Measurements from ENCODE around the gene FLG2. TPM values are rescaled to one million over a fixed set of nuclear protein-coding genes. Genes with fewer than 3 reads are reported as not detected.

The FLG2 gene
- total and polyA plus RNA-seq, 2 of the 8 experiments (the other 6 are each of a cell fraction or from before 2014, with no cell fraction given) = not detected

- Histone ChIP-seq H2BK20ac (ENCODE audit: low read length) (no peak overlapping the region), H3K9ac (replicated peaks in 1 of 4; ENCODE audit: extremely low read depth in 1 of 4, low read depth in 3 of 4, low read length in 3 of 4) (no peak overlapping the region), H2BK120ac (replicated peaks; ENCODE audit: low read depth, low read length) (no peak overlapping the region), H3K79me1 (ENCODE audit: low read depth, low read length) (no peaks in the 10 kb centered on the region), H3K79me2 (ENCODE audit: control insufficient read depth in 1 of 2, insufficient read depth in 2 of 2, low read length in 2 of 2) (no peaks in the 10 kb centered on the region), H3K27ac (ENCODE audit: low read depth, low read length) (no peak overlapping the region), H3K23ac (ENCODE audit: insufficient read length) (no peak overlapping the region), H4K5ac (ENCODE audit: insufficient read length, low read depth, low read length) (no peak overlapping the region), H3K4me1 (replicated peaks in 1 of 4; ENCODE audit: control insufficient read depth in 3 of 4, insufficient read depth in 4 of 4, low read length in 3 of 4) (no peaks in the 10 kb centered on the region), H3K56ac (replicated peaks; ENCODE audit: insufficient read length, low read depth, low read length) (no peak overlapping the region), H3K4me3 (ENCODE audit: extremely low read depth in 1 of 4, insufficient read depth in 2 of 4, low read depth in 3 of 4, low read length in 4 of 4) (no peak overlapping the region), H4K91ac (replicated peaks; ENCODE audit: insufficient read length, low read length) (no peak overlapping the region), H3K27me3 (replicated peaks in 1 of 4; ENCODE audit: control insufficient read depth in 3 of 4, extremely low read depth in 1 of 4, insufficient read depth in 3 of 4, low read length in 3 of 4) (no peaks in the 10 kb centered on the region), H3K18ac (ENCODE audit: extremely low read depth, low read length) (no peak overlapping the region), H3K9me3 (ENCODE audit: insufficient read depth in 2 of 2, low read depth in 1 of 2, low read length in 1 of 2) (peaks cover 57% of the 10 kb centered on the region in 2 experiments), H2AK5ac (ENCODE audit: low read depth, low read length) (no peak overlapping the region), H3K36me3 (ENCODE audit: control insufficient read depth in 2 of 4, insufficient read depth in 4 of 4, low read length in 3 of 4) (no peaks in the 10 kb centered on the region), H3K23me2 (ENCODE audit: low read depth, low read length) (no peaks in the 10 kb centered on the region), H2BK15ac (ENCODE audit: low read length) (no peak overlapping the region), H3K4me2 (ENCODE audit: insufficient read depth in 1 of 2, low read depth in 2 of 2, low read length in 2 of 2) (no peak overlapping the region), H4K8ac (ENCODE audit: extremely low read depth, insufficient read depth, low read length) (no peak overlapping the region), H3K14ac (ENCODE audit: insufficient read length) (no peak overlapping the region), H2BK12ac (ENCODE audit: low read depth, low read length) (no peak overlapping the region), H2AFZ (ENCODE audit: low read length) (no peak overlapping the region), H4K20me1 (replicated peaks in 1 of 2; ENCODE audit: control insufficient read depth in 1 of 2, insufficient read depth in 2 of 2, low read length in 2 of 2) (no peaks in the 10 kb centered on the region), H2BK5ac (ENCODE audit: low read depth, low read length) (no peak overlapping the region), H3K4ac (replicated peaks; ENCODE audit: insufficient read length, low read depth, low read length) (no peak overlapping the region)
- ChIA-PET POLR2A (ENCODE audit: partially characterized antibody) (no interaction called here), CTCF (ENCODE audit: partially characterized antibody) (no interaction called here)
- TF ChIP-seq TAF7 (optimal IDR thresholded peaks at IDR 0.05; ENCODE audit: borderline replicate concordance, low read depth, low read length) = no peak
- TF ChIP-seq CTBP2 (IDR thresholded peaks at IDR 0.05; ENCODE audit: borderline replicate concordance, insufficient read depth, insufficient read length, low read length) = no peak
- no peak for TF ChIP-seq BACH1 (IDR thresholded peaks at IDR 0.05; ENCODE audit: low read length)
- no peak for TF ChIP-seq YY1 (IDR thresholded peaks at IDR 0.05; ENCODE audit: low read depth, low read length)
- no peak for TF ChIP-seq BCL11A (IDR thresholded peaks at IDR 0.05; ENCODE audit: low read depth in 2 of 2, low read length in 2 of 2)
- no peak for TF ChIP-seq KDM1A (IDR thresholded peaks at IDR 0.05; ENCODE audit: borderline replicate concordance, low read length)
- no peak for TF ChIP-seq TEAD4 (IDR thresholded peaks at IDR 0.05; ENCODE audit: low read depth, low read length)
- no peak for TF ChIP-seq GABPA (IDR thresholded peaks at IDR 0.05; ENCODE audit: borderline replicate concordance, insufficient read depth, low read length)
- no peak for TF ChIP-seq SP1 (IDR thresholded peaks at IDR 0.05; ENCODE audit: low read depth, low read length)
- no peak for TF ChIP-seq EP300 (IDR thresholded peaks at IDR 0.05; ENCODE audit: borderline replicate concordance in 1 of 2, low read depth in 2 of 2, low read length in 2 of 2)
- no peak for TF ChIP-seq JUND (IDR thresholded peaks at IDR 0.05; ENCODE audit: low read length)
- TF ChIP-seq CHD2 (IDR thresholded peaks at IDR 0.05; ENCODE audit: low read length) = no peak
- no peak for TF ChIP-seq HDAC2 (IDR thresholded peaks at IDR 0.05; ENCODE audit: borderline replicate concordance in 1 of 2, low read depth in 2 of 2, low read length in 2 of 2)
- no peak for TF ChIP-seq RXRA (IDR thresholded peaks at IDR 0.05; ENCODE audit: insufficient read depth, low read depth, low read length)
- no peak for TF ChIP-seq SP4 (IDR thresholded peaks at IDR 0.05; ENCODE audit: low read length)
- no peak for TF ChIP-seq SP2 (IDR thresholded peaks at IDR 0.05; ENCODE audit: low read length)
- no peak for FAIRE-seq
- WGBS, 2 experiments (ENCODE audit: extremely low coverage in 1 of 2, insufficient coverage in 1 of 2, insufficient read length in 1 of 2, insufficient replicate concordance in 2 of 2, low coverage in 1 of 2, low lambda C conversion rate in 2 of 2, missing lambda C conversion rate in 1 of 2) = 89% methylated on average over 3 of the region's 3 CpGs; no CpG with 5 or more reads in 1 of the 2 experiments
- no peak for DNase-seq (ENCODE audit: low read depth in 1 of 2, low spot score in 2 of 2)
Observed at GRCh38 chr1:152374451-152374850, 14.6 kb upstream of the FLG2 start.
